ENCODE measurements around the gene RAD21L1. TPM values are rescaled to one million over a fixed set of nuclear protein-coding genes. Genes with fewer than 3 reads are reported as not detected.

RAD21L1 gene
- total RNA-seq, 1 experiment from 2014 or later: not detected

- ChIA-PET POLR2A (no interaction called here), CTCF (no interaction called here)
- no peak for DNase-seq
- Histone ChIP-seq H3K27me3 (replicated peaks; ENCODE audit: control insufficient read depth, insufficient read depth, low read length) (no peaks in the 10 kb centered on the region), H3K4me3 (ENCODE audit: low read depth, low read length) (no peak overlapping the region), H3K4me1 (no peaks in the 10 kb centered on the region), H3K9me3 (no peaks in the 10 kb centered on the region), H3K36me3 (ENCODE audit: control insufficient read depth, insufficient read depth, low read length) (no peaks in the 10 kb centered on the region)
- BruUV-seq (replicated peaks): no TSS peak
- H3K27me3 Mint-ChIP-seq (ENCODE audit: insufficient read depth, unreplicated experiment): peaks cover under 1% of the 10 kb centered on the region
- TF ChIP-seq CTCF (IDR thresholded peaks at IDR 0.05; ENCODE audit: insufficient read depth in 1 of 2, low read depth in 1 of 2, low read length in 1 of 2, severe bottlenecking in 1 of 2, unreplicated experiment in 1 of 2): no peak
- H3K4me1 Mint-ChIP-seq (ENCODE audit: low read depth, unreplicated experiment): no peaks in the 10 kb centered on the region
- intact Hi-C loops (cut with micrococcal nuclease; ENCODE audit: unreplicated experiment): no loop called here
- no peaks in the 10 kb centered on the region for H3K9me3 Mint-ChIP-seq (ENCODE audit: unreplicated experiment)
- H3K4me3 Mint-ChIP-seq (ENCODE audit: unreplicated experiment): no peak overlapping the region
- no peak overlapping the region for H3K27ac Mint-ChIP-seq (ENCODE audit: unreplicated experiment)
- no peaks in the 10 kb centered on the region for H3K36me3 Mint-ChIP-seq (ENCODE audit: insufficient read depth, unreplicated experiment)
Observed at GRCh38 chr20:1273366-1273765, 47.5 kb downstream of the RAD21L1 start.

GRCh38 chr20:1274485-1275311 is 48.9 kb downstream of the RAD21L1 start:
- H3K9me3 Mint-ChIP-seq (ENCODE audit: unreplicated experiment): no peaks in the 10 kb centered on the region
- ChIA-PET POLR2A (no interaction called here), CTCF (interaction anchor here (0.8 kb wide), 1 partner anchor 229 kb away, joined by 3 read pairs; no protein-coding TSS in a partner anchor)
- no peak overlapping the region for H3K4me3 ChIP-seq (ENCODE audit: low read depth, low read length)
- no peaks in the 10 kb centered on the region for H3K36me3 ChIP-seq (ENCODE audit: control insufficient read depth, insufficient read depth, low read length)
- H3K4me1 Mint-ChIP-seq (ENCODE audit: low read depth, unreplicated experiment): no peaks in the 10 kb centered on the region
- intact Hi-C loops (cut with micrococcal nuclease; ENCODE audit: unreplicated experiment): no loop called here
- H3K4me3 Mint-ChIP-seq (ENCODE audit: unreplicated experiment): no peak overlapping the region
- H3K27me3 Mint-ChIP-seq (ENCODE audit: insufficient read depth, unreplicated experiment): no peaks in the 10 kb centered on the region
- no peak for TF ChIP-seq CTCF (IDR thresholded peaks at IDR 0.05; ENCODE audit: insufficient read depth in 1 of 2, low read depth in 1 of 2, low read length in 1 of 2, severe bottlenecking in 1 of 2, unreplicated experiment in 1 of 2)
- H3K27ac Mint-ChIP-seq (ENCODE audit: unreplicated experiment): no peak overlapping the region
- BruUV-seq (replicated peaks): no TSS peak
- H3K36me3 Mint-ChIP-seq (ENCODE audit: insufficient read depth, unreplicated experiment): no peaks in the 10 kb centered on the region
- no peaks in the 10 kb centered on the region for H3K27me3 ChIP-seq (replicated peaks; ENCODE audit: control insufficient read depth, insufficient read depth, low read length)
- H3K9me3 ChIP-seq: no peaks in the 10 kb centered on the region
- H3K4me1 ChIP-seq: no peaks in the 10 kb centered on the region
- no peak for DNase-seq

- Mint-ChIP-seq H3K27ac (ENCODE audit: unreplicated experiment) (no peak overlapping the region), H3K4me1 (ENCODE audit: low read depth, unreplicated experiment) (no peaks in the 10 kb centered on the region), H3K27me3 (ENCODE audit: insufficient read depth, unreplicated experiment) (no peaks in the 10 kb centered on the region), H3K9me3 (ENCODE audit: unreplicated experiment) (no peaks in the 10 kb centered on the region), H3K36me3 (ENCODE audit: insufficient read depth, unreplicated experiment) (no peaks in the 10 kb centered on the region), H3K4me3 (ENCODE audit: unreplicated experiment) (no peak overlapping the region)
- H3K4me1 ChIP-seq: no peaks in the 10 kb centered on the region
- intact Hi-C loops (cut with micrococcal nuclease; ENCODE audit: unreplicated experiment): no loop called here
- no peak for DNase-seq
- H3K9me3 ChIP-seq: no peaks in the 10 kb centered on the region
- ChIA-PET POLR2A (interaction anchor here (1.0 kb wide), 1 partner anchor 50 kb away, joined by 3 read pairs; no protein-coding TSS in a partner anchor), CTCF (no interaction called here)
- H3K27me3 ChIP-seq (replicated peaks; ENCODE audit: control insufficient read depth, insufficient read depth, low read length): no peaks in the 10 kb centered on the region
- no peaks in the 10 kb centered on the region for H3K36me3 ChIP-seq (ENCODE audit: control insufficient read depth, insufficient read depth, low read length)
- TF ChIP-seq CTCF (IDR thresholded peaks at IDR 0.05; ENCODE audit: insufficient read depth in 1 of 2, low read depth in 1 of 2, low read length in 1 of 2, severe bottlenecking in 1 of 2, unreplicated experiment in 1 of 2): no peak
- no peak overlapping the region for H3K4me3 ChIP-seq (ENCODE audit: low read depth, low read length)
- no TSS peak for BruUV-seq (replicated peaks)
Observed at GRCh38 chr20:1275919-1276318, 50.1 kb downstream of the RAD21L1 start.

Measured in Caco-2 (cell line).